GM20000 (cell line): ENCODE results near the gene RNU4-1.

ENCODE experiments used
- DNase-seq: peaks from one replicate; pipeline ENCODE4 v3.0.0; 2012; ENCODE audit warnings: low spot score
- CTCF ChIP-seq: IDR thresholded peaks from 2 replicates; pipeline ENCODE4 v1.5.1; 2012; ENCODE audit warnings: mild to moderate bottlenecking, control low read depth; ENCODE audit errors: extremely low read depth, missing control alignments

RNU4-1 gene

DNA sequence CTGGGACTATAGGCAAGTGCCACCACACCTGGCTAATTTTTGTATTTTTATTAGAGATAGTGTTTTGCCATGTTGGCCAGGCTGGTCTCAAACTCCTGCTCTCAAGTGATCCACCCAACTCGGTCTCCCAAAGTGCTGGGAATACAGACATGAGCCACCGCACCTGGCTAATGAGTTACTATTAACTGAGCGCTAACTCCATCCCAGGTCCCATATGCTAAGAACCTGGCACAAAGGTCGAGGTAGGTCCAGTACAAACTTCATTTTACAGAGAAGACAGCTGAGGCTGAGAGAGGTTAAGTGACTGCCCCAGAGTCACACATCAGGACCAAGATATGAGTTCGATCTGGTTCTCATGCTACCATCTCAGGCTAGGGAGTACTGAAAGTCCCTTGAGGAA lies 39.0 kb upstream of the RNU4-1 start:
- no peak for TF ChIP-seq CTCF
- DNase-seq, result no peak

- TF ChIP-seq CTCF, result no peak
- no peak for DNase-seq
Observed at GRCh38 chr12:120331390-120331789, 38.4 kb upstream of the RNU4-1 start.

DNA sequence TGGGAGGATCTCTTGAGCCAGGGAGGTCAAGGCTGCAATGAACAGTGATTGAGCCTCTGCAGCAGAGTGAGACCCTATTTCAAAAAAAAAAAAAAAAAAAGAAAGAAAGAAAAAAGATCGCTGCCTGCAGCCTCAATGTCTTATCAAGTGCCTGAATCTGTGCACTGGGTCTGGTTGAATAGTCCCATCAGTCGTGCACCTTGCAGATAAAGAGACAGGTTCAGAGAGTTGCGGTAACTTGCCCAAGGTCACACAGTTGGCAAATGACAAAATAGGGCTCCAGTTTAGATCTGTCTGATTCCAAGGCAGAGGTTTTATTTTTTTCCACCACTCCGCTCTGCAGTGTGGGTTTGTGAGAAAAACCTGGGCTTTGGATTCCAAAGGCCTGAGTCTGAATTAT lies 35.2 kb upstream of the RNU4-1 start:
- DNase-seq, result no peak
- no peak for TF ChIP-seq CTCF

GRCh38 chr12:120327593-120327992 lies 34.6 kb upstream of the RNU4-1 start, which contains the start of gene PLA2G1B:
TSS of gene PLA2G1B (minus strand) at chr12:120327779. CDS start at chr12:120327753, 26 bp downstream.
- no peak for TF ChIP-seq CTCF
- DNase-seq, result no peak

- no peak for TF ChIP-seq CTCF
- DNase-seq, result no peak
Observed at GRCh38 chr12:120324841-120325417, 31.9 kb upstream of the RNU4-1 start.

DNA sequence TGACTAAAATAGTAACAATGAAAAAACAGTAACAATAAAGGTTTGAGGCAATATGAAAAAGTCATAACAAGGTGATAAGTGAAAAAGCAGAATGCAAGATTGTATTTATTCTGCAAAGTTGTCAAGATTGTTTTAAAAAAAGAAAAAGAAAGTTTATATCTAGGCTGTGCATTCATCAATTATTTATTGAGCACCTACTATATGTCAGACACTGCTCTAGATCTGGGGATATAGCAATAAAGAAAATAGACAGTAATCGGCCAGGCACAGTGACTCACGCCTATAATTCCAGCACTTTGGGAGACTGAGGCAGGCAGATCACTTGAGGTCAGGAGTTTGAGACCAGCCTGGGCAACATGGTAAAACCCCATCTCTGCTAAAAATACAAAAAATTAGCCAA lies 30.7 kb upstream of the RNU4-1 start:
- TF ChIP-seq CTCF, result no peak
- no peak for DNase-seq

- TF ChIP-seq CTCF, result no peak
Observed at GRCh38 chr12:120321382-120322202, 28.6 kb upstream of the RNU4-1 start.

More at GRCh38 chr12:120321382-120322202, 28.6 kb upstream of the RNU4-1 start:
- no peak for DNase-seq
